ENCODE data around the gene RET.

RET gene

DNA sequence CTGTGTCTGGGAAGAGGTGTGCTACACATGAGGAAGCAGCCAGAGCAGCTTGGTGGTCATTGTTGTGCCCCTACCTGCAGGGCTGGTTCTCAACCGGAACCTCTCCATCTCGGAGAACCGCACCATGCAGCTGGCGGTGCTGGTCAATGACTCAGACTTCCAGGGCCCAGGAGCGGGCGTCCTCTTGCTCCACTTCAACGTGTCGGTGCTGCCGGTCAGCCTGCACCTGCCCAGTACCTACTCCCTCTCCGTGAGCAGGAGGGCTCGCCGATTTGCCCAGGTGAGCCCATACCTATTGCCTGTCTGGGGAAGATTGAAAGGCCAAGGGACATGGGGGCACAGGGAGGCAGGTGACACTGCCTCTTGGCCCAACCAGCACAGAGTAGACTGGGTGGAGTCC lies 32.1 kb downstream of the RET start:
- no peak for DNase-seq (ENCODE audit: low read depth)

DNA sequence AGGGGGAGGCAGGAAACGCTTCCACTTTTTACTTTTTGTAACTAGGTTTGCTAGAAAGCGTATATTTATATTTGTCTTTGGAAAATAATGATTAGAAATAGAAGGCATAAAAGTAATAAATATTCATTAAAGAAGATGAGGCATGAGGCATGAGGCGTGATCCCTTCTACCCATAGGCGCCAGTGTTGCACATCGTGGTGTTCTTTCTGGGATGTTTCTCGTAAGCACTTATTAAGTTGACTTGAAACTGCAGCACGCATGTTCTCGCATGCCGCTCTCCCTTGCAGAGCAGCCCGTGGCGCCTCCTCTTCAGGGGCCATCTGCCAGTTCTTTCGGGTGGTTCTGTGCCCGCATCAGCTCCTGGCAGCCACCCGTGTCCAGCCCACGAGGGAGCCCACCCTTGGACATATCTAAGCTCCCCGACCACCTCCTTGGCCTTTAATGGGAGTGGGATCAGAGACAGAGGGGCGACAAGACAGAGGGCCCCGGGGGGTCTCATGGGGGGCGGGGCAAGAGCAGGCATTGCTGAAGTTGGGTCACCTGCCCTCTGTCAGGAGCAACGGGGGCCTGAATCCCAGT lies 32.9 kb downstream of the RET start:
- no peak for DNase-seq (ENCODE audit: low read depth)

- no peak for DNase-seq (ENCODE audit: low read depth)
Measured at GRCh38 chr10:43110338-43111071, 33.6 kb downstream of the RET start.

DNA sequence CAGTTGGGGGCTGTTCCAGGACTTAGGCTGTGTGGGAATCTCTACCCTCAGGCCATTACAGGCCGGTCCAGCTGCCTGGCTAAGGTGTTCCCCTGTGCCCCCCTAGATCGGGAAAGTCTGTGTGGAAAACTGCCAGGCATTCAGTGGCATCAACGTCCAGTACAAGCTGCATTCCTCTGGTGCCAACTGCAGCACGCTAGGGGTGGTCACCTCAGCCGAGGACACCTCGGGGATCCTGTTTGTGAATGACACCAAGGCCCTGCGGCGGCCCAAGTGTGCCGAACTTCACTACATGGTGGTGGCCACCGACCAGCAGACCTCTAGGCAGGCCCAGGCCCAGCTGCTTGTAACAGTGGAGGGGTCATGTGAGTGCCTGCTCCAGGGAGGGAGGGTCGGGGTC lies 34.2 kb downstream of the RET start:
- DNase-seq (ENCODE audit: low read depth): no peak

GRCh38 chr10:43111921-43112607 lies 35.2 kb downstream of the RET start:
- DNase-seq (ENCODE audit: low read depth): no peak

DNA sequence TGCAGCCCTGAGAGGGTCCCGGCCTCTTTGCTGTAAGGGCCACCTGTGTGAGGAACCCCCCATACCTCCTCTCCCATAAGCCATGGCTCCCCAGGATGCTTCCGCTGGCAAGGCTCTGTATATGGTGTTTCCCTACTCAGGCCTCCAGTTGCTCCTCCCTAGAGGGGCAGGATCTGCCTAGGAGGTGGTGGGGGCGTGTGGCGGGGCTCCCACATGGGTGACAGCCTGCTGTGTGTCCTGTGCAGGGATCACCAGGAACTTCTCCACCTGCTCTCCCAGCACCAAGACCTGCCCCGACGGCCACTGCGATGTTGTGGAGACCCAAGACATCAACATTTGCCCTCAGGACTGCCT lies 35.7 kb downstream of the RET start:
- DNase-seq (ENCODE audit: low read depth): no peak

GRCh38 chr10:43113201-43114087 lies 36.6 kb downstream of the RET start:
- DNase-seq (ENCODE audit: low read depth): no peak

DNA sequence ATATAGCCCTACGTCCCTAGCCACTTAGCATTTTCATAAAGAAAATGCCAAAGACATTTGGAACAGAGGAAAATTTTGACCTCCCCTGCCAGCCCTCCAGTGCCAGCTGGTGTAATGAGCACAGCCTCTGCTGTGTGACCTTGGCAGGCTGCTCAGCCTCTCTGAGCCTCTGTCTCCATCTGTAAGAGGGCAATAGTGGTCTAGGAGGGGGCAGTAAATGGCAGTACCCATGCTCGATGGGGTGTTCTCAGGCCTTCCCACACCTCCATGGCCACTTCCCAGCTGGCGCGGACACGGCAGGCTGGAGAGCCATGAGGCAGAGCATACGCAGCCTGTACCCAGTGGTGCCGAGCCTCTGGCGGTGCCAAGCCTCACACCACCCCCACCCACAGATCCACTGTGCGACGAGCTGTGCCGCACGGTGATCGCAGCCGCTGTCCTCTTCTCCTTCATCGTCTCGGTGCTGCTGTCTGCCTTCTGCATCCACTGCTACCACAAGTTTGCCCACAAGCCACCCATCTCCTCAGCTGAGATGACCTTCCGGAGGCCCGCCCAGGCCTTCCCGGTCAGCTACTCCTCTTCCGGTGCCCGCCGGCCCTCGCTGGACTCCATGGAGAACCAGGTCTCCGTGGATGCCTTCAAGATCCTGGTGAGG lies 37.3 kb downstream of the RET start:
- DNase-seq (ENCODE audit: low read depth): no peak

DNA sequence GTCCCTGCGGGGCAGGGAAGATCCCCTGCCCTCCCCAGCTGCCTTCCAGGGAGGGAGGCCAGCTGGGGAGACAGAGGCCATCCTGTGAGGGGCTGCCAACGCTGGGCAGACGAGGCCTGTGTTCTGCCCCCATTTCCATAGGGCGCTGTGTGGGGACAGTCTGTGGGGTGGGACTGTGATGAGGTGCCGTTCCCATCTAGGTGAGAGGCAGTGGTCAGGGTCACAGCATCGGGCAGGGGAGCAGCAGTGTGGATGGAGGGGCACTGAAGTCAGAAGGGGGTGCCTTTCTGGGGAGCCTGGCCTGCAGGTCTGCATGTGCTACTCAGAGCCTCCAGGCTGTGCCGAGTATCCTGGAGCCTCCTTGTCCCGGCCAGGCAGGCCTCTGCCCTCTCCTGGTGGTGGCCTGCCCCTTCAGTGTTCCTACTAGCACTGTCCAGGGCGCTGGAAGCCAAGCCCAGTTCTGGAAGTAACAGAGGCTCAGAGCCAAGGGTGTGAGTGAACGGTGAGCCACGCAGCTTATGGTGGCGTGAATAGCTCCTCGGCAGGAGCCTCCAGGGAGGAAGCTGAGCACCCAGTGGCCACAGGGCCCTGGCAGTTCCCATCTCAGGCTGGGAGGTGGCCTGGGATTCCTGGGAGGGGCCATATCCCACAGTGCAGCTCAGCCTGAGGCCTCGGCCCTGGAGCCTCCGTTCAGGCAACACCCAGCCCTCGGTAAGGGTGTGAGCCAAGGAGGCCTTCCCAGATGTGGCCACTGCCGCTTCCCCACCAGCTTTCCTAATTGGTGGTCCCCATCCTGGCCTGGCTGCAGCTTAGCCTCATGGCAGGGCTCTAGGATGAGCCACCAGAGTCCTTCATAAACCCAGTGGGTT lies 38.1 kb downstream of the RET start:
- no peak for DNase-seq (ENCODE audit: low read depth)

DNA sequence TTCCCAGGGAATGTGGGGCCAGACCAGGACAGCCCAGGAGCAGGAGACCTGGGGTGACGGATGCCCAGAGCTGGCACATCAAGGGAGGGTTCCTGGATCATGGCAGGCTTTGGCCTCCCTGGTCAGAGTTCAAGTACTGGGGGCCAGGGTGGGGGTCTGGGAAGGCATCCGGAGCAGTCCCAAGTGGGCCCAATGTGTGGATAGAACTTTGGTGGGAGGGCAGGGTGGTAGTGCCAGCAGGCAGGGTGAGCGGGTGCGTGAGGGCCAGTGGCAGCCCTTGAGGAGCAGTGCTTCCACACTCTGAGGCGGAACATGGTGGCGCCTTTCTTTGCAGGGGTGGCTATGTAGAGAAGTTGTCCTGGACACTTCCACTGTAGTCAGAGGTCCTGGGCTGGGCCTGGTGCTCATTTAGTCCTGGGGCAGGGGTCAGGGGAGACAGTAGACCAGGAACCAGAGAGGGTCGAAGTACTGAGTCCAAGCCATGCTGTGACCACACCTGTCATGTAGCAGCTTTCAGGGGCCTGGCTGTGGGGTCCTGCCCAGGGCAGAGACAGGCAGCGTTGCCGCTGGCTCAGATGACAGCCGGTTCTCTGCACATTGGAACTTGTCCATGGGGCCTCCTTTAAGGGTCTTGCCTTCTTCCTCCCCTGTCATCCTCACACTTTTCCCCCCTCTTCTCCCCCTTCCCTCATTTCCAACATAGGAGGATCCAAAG lies 39.2 kb downstream of the RET start:
- DNase-seq (ENCODE audit: low read depth): no peak

DNA sequence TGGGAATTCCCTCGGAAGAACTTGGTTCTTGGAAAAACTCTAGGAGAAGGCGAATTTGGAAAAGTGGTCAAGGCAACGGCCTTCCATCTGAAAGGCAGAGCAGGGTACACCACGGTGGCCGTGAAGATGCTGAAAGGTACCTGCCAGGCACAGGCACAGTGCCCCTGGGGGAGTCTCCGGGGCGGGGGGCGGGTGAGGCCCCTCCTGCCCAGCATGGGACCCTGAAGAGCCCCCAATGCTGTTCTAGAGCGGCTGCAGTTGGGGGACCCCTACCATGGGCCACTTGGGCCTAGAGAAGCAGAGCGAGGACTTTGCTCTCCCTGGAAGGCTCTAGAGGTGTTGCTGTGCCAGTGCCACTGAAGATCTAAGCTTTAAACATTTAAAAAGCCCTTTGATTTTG lies 39.7 kb downstream of the RET start:
- DNase-seq (ENCODE audit: low read depth): no peak

DNA sequence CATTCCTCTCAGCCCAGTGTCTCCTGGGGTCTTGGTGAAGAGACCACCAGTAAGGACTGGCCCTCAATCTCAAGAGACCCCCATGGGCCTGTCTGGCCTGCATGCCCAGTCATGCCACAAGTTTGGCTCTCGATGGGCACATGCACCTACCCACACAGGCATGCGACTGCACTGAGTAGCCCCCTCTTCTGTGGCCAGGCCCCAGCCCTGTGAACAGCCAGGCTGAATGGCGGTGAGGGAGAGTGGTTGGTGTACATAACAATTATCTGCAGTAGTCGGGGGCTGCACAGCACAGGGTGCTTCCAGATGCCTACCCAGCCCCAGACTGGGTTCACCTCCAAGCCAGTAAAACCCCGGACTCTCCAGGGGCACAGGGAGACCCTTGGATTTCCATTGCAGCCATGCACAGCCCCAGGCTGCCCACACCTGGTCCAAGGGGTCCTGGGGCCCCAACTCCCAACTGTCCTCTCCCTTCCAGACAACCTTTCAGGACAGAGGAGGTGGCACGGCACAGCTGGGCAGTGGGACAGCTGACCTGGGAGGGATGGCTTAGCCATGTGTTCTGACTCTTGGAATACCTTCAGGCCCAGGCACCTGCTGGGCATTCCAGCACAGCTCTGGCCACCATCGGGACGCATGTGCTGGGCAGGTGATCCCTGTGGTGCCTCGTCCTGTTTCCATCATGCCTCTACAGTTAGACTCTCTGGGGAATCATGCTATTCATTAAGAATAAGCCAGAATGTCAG lies 40.3 kb downstream of the RET start:
- DNase-seq (ENCODE audit: low read depth): no peak

- DNase-seq (ENCODE audit: low read depth): no peak
Measured at GRCh38 chr10:43117777-43118583, 41.1 kb downstream of the RET start.

DNA sequence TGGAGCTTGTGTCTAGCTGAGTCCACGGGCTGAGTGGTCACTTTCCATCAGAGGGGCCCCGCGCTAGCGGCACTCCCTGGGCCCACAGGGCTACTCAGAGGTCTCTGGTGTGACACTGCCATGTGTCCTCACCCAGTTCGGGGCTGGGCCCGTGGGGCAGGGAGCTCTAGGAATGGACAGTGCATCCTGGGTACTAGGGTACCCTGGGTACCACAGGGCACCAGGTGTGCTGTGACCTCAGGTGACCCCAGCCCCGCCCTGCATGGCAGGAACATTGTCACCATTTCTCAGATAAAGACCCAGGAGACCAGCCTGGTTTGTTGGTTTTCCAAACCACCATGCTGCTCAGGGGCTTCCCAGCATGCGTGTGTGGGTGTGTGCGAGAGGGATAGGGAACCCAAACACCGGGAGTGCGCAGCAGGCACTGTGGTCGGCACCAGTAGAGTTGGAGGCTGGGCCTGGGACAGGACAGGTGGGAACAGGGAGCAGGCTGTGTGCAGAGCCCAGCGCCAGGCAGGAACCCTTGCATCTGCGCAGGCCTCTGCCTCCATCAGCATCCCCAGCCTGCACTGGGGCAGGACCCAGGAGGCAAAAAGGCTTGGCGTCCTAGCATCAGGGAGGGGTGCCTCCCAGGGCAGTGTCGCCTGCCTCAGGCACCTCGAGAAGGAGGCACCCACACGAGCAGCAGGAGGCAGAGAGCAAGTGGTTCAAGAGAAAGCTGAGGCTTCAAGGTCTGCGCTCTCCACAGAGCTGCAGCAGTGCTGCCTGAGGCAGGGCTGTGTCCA lies 42.0 kb downstream of the RET start:
- no peak for DNase-seq (ENCODE audit: low read depth)

DNA sequence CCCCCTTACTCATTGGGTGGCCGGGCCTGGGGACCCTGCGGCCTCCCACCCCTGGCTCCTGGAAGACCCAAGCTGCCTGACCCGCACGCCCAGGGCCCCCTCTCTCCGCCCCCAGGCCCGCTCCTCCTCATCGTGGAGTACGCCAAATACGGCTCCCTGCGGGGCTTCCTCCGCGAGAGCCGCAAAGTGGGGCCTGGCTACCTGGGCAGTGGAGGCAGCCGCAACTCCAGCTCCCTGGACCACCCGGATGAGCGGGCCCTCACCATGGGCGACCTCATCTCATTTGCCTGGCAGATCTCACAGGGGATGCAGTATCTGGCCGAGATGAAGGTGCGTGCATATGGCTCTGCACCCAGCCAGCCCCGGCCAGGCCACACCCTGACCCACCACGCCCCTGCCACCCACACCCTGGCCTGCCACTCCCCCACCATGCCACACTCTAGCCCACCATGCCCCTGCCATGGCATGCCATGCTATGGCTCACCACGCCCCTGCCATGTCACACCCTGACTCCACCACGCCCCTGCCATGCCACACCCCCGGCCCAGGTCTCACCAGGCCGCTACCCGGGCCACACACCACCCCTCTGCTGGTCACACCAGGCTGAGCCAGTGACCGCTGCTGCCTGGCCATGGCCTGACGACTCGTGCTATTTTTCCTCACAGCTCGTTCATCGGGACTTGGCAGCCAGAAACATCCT lies 42.7 kb downstream of the RET start:
- DNase-seq (ENCODE audit: low read depth): no peak

DNA sequence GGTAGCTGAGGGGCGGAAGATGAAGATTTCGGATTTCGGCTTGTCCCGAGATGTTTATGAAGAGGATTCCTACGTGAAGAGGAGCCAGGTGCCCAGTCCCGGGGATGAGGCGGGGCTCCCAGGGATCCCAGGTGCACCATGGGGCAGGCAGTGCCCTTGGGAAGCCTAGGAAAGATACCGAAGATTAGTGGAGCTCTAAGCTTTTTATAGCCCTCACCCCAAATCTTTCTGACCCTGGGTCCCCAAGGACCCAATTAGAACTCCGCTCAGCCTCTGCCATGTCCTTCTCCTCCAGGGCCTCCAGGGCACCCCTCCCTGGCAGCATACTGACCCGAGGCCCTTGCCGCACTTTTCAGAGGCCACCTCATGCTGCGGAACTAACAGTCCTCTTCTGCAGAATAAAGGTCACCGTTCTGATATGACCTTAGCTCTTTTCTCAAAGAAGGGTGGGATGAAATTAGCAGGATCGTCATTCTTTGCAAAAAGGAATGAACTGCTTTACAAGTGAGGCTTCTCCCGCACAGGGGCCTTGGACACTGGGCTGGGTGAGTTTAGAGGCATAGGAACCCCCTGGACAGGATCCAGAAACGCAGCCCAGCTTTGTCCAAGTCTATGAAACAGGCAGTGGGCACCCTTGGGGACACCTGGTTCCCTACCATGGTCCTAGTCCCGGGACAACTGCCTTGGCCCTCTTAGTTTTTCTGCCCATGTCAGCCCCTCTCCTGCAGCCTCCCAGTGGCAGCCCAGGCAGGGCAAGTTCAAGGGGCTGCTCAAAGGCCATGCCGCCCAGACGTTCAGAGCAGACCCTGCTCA lies 43.5 kb downstream of the RET start:
- no peak for DNase-seq (ENCODE audit: low read depth)

DNA sequence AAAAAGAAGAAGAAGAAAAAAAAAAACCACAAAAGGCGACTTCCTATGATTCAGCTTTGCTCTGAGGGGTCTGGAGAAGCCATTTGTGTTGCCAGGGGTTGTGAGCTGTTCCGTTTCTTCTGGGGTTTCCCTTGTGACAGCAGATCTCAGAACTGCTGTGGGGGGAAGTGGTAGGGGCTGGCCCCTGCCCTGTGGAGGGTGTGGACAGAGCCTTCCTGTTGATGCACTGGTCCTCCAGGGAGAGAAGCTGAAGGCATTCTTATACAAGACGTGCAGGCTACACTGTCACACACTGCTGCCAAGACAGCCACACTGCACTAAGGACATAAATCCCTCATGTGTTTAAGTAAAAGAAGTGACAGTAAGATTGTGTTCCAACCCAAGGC lies 44.1 kb downstream of the RET start:
- DNase-seq (ENCODE audit: low read depth): no peak

Data from stimulated activated CD8-positive, alpha-beta memory T cell treated with anti-CD3 and anti-CD28 coated beads, Interleukin-15, amount 100 ng/mL, for 1 hour (primary cell).